AG04450 (cell line): ENCODE measurements around the gene MEIS3. TPM values are rescaled to one million over a fixed set of nuclear protein-coding genes. Genes with fewer than 3 reads are reported as not detected.
"Not testable (repeated sequence)": the region's sequence is repeated elsewhere in the genome, so short reads cannot be mapped to it uniquely, and the experiment has no call there.

Source experiments
- CTCF ChIA-PET: fragments of 300-600, 350-600 bp; formaldehyde crosslinking; extraction: SDS; loops from one replicate; lab custom pipeline; 2022; ENCODE audit warnings: antibody characterized with exemption, inconsistent platforms; lab: Charles Lee
- POLR2A ChIA-PET: fragments of 350-600 bp; formaldehyde crosslinking; extraction: SDS; loops from one replicate; lab custom pipeline; 2021; ENCODE audit warnings: antibody characterized with exemption, inconsistent platforms; lab: Yijun Ruan, JAX
- DNase-seq: peaks from one replicate; pipeline ENCODE4 v3.0.0-alpha.2; 2011; ENCODE audit warnings: low read depth, low spot score
- H3K27ac ChIP-seq: one replicate; pipeline ENCODE4 v1.5.1; 2012; ENCODE audit warnings: low read depth, low read length, control low read depth
- H3K27me3 ChIP-seq: one replicate; pipeline ENCODE4 v1.6.0; 2012; ENCODE audit warnings: low read length; ENCODE audit not compliant: control insufficient read depth, insufficient read depth
- H3K4me3 ChIP-seq: 2 replicates; pipeline ENCODE4 v1.5.1; 2011; ENCODE audit warnings: mild to moderate bottlenecking, low read depth, low read length, control low read depth
- H3K9me3 ChIP-seq: 2 replicates; pipeline ENCODE4 v1.5.1; 2012; ENCODE audit warnings: low read length; ENCODE audit not compliant: control insufficient read depth, insufficient read depth
- CTCF ChIP-seq: IDR thresholded peaks from 2 replicates; pipeline ENCODE4 v1.5.1; 2011; ENCODE audit warnings: low read depth, low read length, control low read depth, inconsistent platforms
- polyA plus RNA-seq: library from polyadenylated mRNA; depleted of rRNA; stranded (reverse); fragments of >200 nt; gene quantifications from 2 replicates; pipeline ENCODE4 v1.2.3, GENCODE V29; 2011

Gene MEIS3
- polyA plus RNA-seq, 1 experiment: 21.6 TPM

- CTCF ChIA-PET: interaction anchor here (0.5 to 4.7 kb wide), 28 partner anchors 8 to 377 kb away, joined by 3 to 121 read pairs (median 5); partner anchors contain the start of genes C5AR1, DHX34 and MEIS3
- TF ChIP-seq CTCF: peak; percentile 93
Observed at GRCh38 chr19:47391510-47392223, 27.7 kb downstream of the MEIS3 start.

GRCh38 chr19:47390533-47391488 is 28.5 kb downstream of the MEIS3 start:
- DNase-seq: no peak
- TF ChIP-seq CTCF: no peak
- CTCF ChIA-PET: interaction anchor here (0.5 to 4.7 kb wide), 23 partner anchors 9 to 180 kb away, joined by 3 to 121 read pairs (median 5); partner anchors contain the start of genes DHX34 and MEIS3

More at GRCh38 chr19:47391510-47392223, 27.7 kb downstream of the MEIS3 start:
- no peaks in the 10 kb centered on the region for H3K9me3 ChIP-seq
- DNase-seq: peak; percentile 23
- H3K27me3 ChIP-seq: peaks cover 3% of the 10 kb centered on the region
- H3K27ac ChIP-seq: no peak overlapping the region
- H3K4me3 ChIP-seq: no peak overlapping the region
- POLR2A ChIA-PET: interaction anchor here (0.8 to 1.0 kb wide), 2 partner anchors 95 to 117 kb away, joined by 3 read pairs; partner anchors contain the start of gene INAFM1

GRCh38 chr19:47389150-47389556 is 30.2 kb downstream of the MEIS3 start:
- TF ChIP-seq CTCF: no peak
- Histone ChIP-seq H3K4me3 (no peak overlapping the region), H3K9me3 (no peaks in the 10 kb centered on the region), H3K27ac (no peak overlapping the region), H3K27me3 (no peaks in the 10 kb centered on the region)
- ChIA-PET CTCF (interaction anchor here (0.8 to 4.7 kb wide), 3 partner anchors 19 to 93 kb away, joined by 3 to 121 read pairs (median 4); partner anchors contain the start of gene DHX34), POLR2A (no interaction called here)
- no peak for DNase-seq

More at GRCh38 chr19:47390533-47391488, 28.5 kb downstream of the MEIS3 start:
- H3K9me3 ChIP-seq: no peaks in the 10 kb centered on the region
- H3K4me3 ChIP-seq: no peak overlapping the region
- POLR2A ChIA-PET: interaction anchor here (0.8 to 1.0 kb wide), 2 partner anchors 94 to 116 kb away, joined by 3 read pairs; partner anchors contain the start of gene INAFM1
- no peak overlapping the region for H3K27ac ChIP-seq
- H3K27me3 ChIP-seq: peaks cover 3% of the 10 kb centered on the region

- DNase-seq, H3K27ac ChIP-seq, H3K27me3 ChIP-seq, H3K4me3 ChIP-seq, H3K9me3 ChIP-seq: not testable (repeated sequence)
- ChIA-PET POLR2A (interaction anchor here (0.7 kb wide), 1 partner anchor 100 kb away, joined by 3 read pairs; no protein-coding TSS in a partner anchor), CTCF (interaction anchor here (0.8 to 4.7 kb wide), 2 partner anchors 40 to 92 kb away, joined by 4 to 121 read pairs; partner anchors contain the start of gene DHX34)
Observed at GRCh38 chr19:47388721-47389120, 30.6 kb downstream of the MEIS3 start.

- H3K27ac ChIP-seq, DNase-seq, POLR2A ChIA-PET, H3K9me3 ChIP-seq, H3K27me3 ChIP-seq, CTCF ChIA-PET, H3K4me3 ChIP-seq: not testable (repeated sequence)
Observed at GRCh38 chr19:47387623-47388022, 31.7 kb downstream of the MEIS3 start.

- CTCF ChIA-PET: interaction anchor here (0.6 to 1.2 kb wide), 2 partner anchors 82 to 98 kb away, joined by 3 to 5 read pairs; no protein-coding TSS in a partner anchor
- H3K4me3 ChIP-seq, DNase-seq: not testable (repeated sequence)
Observed at GRCh38 chr19:47386582-47386981, 32.7 kb downstream of the MEIS3 start.

GRCh38 chr19:47384533-47384932 is 34.8 kb downstream of the MEIS3 start:
- DNase-seq, H3K4me3 ChIP-seq, H3K27ac ChIP-seq, POLR2A ChIA-PET, H3K27me3 ChIP-seq, H3K9me3 ChIP-seq: not testable (repeated sequence)
- CTCF ChIA-PET: interaction anchor here (1.1 to 1.5 kb wide), 2 partner anchors 36 to 100 kb away, joined by 5 to 6 read pairs; partner anchors contain the start of gene DHX34

More at GRCh38 chr19:47386582-47386981, 32.7 kb downstream of the MEIS3 start:
- H3K27ac ChIP-seq, POLR2A ChIA-PET, H3K27me3 ChIP-seq, H3K9me3 ChIP-seq: not testable (repeated sequence)

- DNase-seq, H3K27me3 ChIP-seq, POLR2A ChIA-PET, H3K27ac ChIP-seq, CTCF ChIA-PET, H3K9me3 ChIP-seq, H3K4me3 ChIP-seq: not testable (repeated sequence)
Observed at GRCh38 chr19:47383890-47384289, 35.4 kb downstream of the MEIS3 start.
